ENCODE measurements around the gene HRH1.
A peak's percentile ranks its signal among the peaks of the same experiment; 100 is the strongest.
"Not testable (repeated sequence)": the region's sequence is repeated elsewhere in the genome, so short reads cannot be mapped to it uniquely, and the experiment has no call there.

HRH1 gene

GRCh38 chr3:11204697-11205348 is 50.5 kb downstream of the HRH1 start:
- DNase-seq (ENCODE audit: low spot score), result no peak

GRCh38 chr3:11205881-11206280 is 51.6 kb downstream of the HRH1 start:
- DNase-seq (ENCODE audit: low spot score), result not testable (repeated sequence)

GRCh38 chr3:11206316-11206715 is 52.0 kb downstream of the HRH1 start:
- no peak for DNase-seq (ENCODE audit: low spot score)

GRCh38 chr3:11206953-11207352 is 52.7 kb downstream of the HRH1 start:
- no peak for DNase-seq (ENCODE audit: low spot score)

- no peak for DNase-seq (ENCODE audit: low spot score)
These were observed 57.4 kb downstream of the HRH1 start for GRCh38 chr3:11211531-11212298.

GRCh38 chr3:11212299-11212608 is 58.0 kb downstream of the HRH1 start:
- DNase-seq (ENCODE audit: low spot score), result no peak

GRCh38 chr3:11212784-11213183 is 58.5 kb downstream of the HRH1 start:
- no peak for DNase-seq (ENCODE audit: low spot score)

GRCh38 chr3:11213810-11214450 is 59.6 kb downstream of the HRH1 start:
- no peak for DNase-seq (ENCODE audit: low spot score)

GRCh38 chr3:11214451-11214978 is 60.2 kb downstream of the HRH1 start:
- no peak for DNase-seq (ENCODE audit: low spot score)

- DNase-seq (ENCODE audit: low spot score), result not testable (repeated sequence)
These were observed 63.1 kb downstream of the HRH1 start for GRCh38 chr3:11217370-11217769.

GRCh38 chr3:11220230-11220629 is 65.9 kb downstream of the HRH1 start:
- DNase-seq (ENCODE audit: low spot score), result no peak

GRCh38 chr3:11221818-11222415 is 67.6 kb downstream of the HRH1 start:
- no peak for DNase-seq (ENCODE audit: low spot score)

GRCh38 chr3:11224010-11224409 is 69.7 kb downstream of the HRH1 start:
- DNase-seq (ENCODE audit: low spot score), result no peak

GRCh38 chr3:11224870-11225229 is 70.6 kb downstream of the HRH1 start:
- DNase-seq (ENCODE audit: low spot score), result no peak

GRCh38 chr3:11226042-11226370 is 71.7 kb downstream of the HRH1 start:
- DNase-seq (ENCODE audit: low spot score), result no peak

GRCh38 chr3:11228041-11228440 is 73.7 kb downstream of the HRH1 start:
- DNase-seq (ENCODE audit: low spot score), result no peak

- no peak for DNase-seq (ENCODE audit: low spot score)
These were observed 75.8 kb downstream of the HRH1 start for GRCh38 chr3:11230125-11230524.

GRCh38 chr3:11230832-11231231 is 76.5 kb downstream of the HRH1 start:
- DNase-seq (ENCODE audit: low spot score), result no peak

GRCh38 chr3:11235385-11235784 is 81.1 kb downstream of the HRH1 start:
- DNase-seq (ENCODE audit: low spot score), result no peak

GRCh38 chr3:11236588-11237461 is 82.5 kb downstream of the HRH1 start:
- peak; percentile 56 for DNase-seq (ENCODE audit: low spot score)

GRCh38 chr3:11238060-11238459 is 83.8 kb downstream of the HRH1 start:
- DNase-seq (ENCODE audit: low spot score), result no peak

GRCh38 chr3:11238880-11239279 is 84.6 kb downstream of the HRH1 start:
- peak; percentile 19 for DNase-seq (ENCODE audit: low spot score)
